Measurements from ENCODE around the gene POLA2.
"Not testable (repeated sequence)": the region's sequence is repeated elsewhere in the genome, so short reads cannot be mapped to it uniquely, and the experiment has no call there.

Gene POLA2

DNA sequence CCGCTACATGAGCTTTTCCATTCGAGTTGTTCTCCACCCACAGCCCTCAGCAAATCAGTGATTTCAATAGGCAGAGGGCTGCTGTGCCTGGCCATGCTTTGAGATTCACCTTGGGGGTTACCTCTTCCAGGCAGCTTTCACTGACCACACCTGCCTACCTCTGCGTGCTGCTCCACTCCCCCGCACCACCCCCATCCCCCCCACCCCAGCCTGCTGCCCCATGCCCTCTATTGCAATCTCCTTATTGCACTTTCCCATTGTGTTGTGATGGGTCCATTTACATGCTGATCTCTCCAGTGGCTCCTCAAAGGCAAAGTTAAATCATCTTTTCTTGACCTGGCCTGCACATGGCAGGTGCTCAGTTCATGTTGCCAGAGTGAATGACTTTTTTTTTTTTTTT is 18.0 kb upstream of the POLA2 start:
- DNase-seq = no peak

DNA sequence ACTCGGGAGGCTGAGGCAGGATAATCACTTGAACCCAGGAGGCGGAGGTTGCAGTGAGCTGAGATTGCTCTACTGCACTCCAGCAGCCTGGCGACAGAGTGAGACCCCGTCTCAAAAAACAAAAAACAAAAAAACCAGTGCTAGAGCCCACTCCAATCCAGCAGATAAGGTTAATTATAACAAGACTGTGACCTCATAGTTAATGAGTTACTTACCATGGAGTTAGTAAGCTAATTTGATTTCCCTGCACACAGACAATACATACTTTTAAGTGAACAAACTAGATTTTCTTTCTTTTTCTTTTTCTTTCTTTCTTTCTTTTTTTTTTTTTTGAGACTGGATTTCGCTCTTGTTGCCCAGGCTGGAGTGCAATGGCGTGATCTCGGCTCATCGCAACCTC is 16.7 kb upstream of the POLA2 start:
- DNase-seq = not testable (repeated sequence)

DNA sequence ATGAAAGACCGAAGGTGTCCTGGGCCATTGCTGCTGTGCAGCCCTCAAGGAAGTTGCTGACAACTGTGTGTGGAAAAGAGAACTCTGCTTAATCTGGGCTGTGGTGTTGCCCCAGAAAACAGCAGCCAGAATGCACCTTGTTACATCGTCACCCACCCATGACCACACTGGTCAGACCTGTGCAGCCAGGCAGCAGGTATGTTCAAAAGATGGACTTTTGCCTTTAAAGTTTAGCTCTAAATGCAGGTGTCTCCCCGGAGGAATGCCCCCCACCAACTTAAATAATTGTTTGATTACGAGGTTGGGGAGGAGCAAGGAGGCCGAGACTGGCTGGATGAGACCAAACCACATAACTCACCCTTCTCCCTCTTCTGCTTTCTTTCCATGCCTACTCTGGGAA is 15.3 kb upstream of the POLA2 start:
- DNase-seq = no peak

DNA sequence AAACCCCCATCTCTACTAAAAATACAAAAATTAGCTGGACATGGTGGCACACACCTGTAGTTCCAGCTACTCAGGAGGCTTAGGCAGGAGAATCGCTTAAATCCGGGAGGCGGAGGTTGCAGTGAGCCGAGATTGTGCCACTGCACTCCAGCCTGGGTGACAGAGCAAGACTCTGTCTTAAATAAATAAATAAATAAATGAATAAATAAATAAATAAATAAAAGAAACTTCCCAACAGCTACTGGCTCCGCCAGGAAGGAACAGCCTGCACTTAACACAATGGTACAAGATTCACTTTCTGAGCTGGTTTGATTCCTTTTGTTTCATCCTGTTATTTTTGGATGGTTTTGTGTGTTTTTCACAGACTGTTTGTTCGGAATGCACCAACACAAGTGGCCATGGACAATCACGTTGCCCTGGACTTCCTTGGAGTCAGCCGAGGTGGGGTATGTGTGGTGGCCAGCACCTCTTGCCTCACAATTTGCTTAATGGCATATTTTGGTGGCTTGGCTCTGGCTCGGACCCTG is 13.5 kb upstream of the POLA2 start:
- DNase-seq = not testable (repeated sequence)

DNA sequence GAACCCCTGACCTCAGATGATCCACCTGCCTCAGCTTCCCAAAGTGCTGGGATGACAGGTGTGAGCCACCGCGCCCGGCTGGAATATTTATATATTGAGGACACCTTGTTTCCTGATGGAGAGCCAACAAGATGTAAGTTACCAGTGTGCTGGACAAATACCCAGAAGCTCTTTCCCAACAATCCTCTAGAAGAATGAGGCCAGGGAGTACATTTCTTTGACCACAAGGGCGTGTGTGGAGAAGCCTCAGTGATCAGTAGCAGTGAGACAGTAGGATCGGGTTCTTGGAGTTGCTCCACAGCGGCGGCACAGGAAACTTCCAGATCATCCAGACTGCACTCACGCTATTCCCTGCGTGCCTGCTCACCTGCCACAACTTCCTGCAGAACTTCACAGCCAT is 10.3 kb upstream of the POLA2 start:
- DNase-seq = no peak

DNA sequence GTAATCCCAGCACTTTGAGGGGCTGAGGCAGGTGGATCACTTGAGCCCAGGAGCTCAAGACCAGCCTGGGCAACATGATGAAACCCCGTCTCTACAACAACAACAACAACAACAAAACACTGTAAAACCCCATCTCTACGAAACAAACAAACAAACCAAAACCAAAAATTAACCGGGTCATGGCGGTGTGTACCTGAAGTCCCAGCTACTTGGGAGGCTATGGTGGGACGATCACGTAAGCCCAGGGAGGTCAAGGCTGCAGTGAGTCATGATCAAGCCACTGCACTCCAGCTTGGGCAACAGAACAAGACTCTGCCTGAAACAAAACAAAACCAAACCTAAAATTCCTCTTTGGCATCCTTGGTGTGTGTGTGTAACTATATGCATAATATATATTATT is 7.0 kb upstream of the POLA2 start:
- no peak for DNase-seq

DNA sequence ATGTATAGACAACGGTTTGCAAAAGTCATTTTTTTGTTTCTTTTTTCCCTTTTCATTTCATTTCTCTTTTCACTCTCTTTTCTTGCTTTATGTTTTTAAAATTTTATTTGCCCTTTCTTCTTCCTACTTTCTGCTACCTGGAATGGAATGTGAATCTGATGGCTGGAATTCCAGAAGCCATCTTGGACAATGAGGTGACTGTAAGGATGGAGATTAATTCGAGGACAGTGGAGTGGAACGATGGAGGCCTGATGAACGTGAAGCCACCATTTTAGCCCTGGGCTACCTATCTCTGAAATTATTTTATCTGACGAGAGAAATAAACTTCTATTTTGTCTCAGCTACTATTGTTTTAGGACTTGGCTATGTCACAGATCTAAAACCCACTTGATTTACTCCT is 2.8 kb upstream of the POLA2 start:
- DNase-seq = no peak

DNA sequence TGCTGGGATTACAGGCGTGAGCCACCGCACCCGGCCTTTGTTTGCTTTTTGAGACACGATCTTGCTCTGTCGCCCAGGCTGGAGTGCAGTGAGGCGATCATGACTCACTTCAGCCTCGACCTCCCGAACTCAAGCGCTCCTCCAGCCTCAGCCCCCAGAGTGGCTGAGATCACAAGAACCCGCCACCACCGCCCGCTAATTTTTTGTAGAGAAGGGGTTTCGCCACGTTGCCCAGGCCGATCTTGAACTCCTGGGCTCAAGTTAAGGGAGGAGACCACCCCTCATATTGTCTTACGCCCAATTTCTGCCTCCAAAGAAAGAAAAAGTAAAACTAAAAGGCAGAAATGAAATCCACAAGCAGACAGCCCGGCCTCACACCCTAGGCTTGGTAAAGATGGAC is 1.5 kb upstream of the POLA2 start:
- DNase-seq = no peak

DNA sequence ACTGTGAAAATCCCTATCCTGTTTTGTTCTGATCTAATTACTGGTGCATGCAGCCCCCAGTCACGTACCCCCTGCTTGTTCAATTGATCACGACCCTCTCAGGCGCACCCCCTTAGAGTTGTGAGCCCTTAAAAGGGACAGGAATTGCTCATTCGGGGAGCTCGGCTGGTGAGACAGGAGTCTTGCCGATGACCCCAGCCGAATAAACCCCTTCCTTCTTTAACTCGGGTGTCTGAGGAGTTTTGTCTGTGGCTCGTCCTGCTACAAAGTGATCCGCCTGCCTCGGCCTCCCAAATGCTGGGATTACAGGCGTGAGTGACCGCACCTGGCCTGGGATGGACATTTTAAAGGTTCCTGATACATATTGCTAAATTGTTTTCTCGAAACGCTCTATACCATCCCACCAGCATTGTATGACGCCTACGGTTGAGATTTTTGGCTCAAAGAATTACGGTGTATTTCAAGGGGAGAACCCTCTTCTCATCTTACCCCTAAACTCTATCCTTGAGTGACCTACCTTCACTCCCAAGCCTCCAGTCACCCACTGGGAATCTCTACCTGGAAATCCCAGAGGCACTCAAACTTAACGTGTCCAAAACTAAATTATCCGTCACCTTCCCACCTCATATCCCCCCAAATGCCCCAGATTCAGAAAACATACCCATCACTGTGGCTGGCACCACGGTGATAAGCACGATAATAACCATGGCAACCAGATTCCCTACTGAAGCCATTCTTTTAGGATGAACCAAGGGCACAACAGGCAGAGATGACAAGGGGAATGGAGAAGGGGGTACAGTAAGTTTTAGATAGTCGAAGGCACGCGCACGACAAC is 789 bp upstream of the POLA2 start:
- no peak for DNase-seq

DNA sequence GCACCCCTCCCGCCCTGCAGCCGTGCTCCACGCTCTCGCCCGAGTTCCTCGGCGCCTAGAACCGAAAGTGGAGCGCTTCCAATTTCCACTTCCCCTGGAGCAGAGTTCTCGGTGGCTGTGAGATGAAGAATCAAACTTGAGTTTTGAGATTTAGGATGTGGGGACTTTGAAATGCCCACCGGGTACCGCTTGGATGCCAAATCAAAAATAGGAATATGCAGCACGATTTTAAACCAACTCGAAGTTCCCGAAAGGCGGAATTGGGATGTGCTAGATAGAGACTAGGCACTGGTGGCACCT is 569 bp downstream of the POLA2 start:
- no peak for DNase-seq

DNA sequence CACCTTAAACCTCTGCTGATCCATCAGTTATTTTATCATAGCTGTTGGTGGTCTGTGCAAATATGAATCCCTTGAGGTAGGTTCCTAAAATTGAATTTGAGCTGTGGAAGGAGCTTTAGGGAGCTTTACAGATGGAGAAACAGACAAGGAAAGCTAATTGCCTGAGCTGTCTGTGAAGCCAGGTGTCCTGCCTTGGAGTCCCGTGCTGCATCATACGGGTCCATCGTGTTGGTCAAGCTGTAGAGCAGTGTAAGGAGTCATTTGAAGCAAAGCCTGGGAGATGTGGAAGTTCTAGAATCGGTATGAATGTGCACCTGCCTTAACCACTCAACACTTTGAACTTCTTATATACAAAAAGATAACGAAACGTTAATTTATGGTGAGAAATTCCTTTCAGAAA is 1.0 kb downstream of the POLA2 start:
- no peak for DNase-seq

DNA sequence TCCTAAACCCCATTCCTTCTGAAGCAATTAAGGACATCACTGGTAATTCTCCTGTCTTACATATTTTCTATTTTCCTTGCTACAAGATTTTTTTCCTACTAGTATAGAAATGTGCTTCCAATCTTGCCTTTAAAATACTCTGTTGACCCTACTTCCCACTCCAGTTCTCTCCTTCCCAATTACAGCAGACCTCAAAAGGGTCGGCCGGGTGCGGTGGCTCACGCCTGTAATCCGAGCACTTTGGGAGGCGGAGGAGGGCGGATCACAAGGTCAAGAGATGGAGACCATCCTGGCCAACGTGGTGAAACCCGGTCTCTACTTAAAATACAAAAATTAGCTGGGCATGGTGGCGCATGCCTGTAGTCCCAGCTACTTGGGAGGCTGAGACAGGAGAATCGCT is 3.0 kb downstream of the POLA2 start:
- not testable (repeated sequence) for DNase-seq

DNA sequence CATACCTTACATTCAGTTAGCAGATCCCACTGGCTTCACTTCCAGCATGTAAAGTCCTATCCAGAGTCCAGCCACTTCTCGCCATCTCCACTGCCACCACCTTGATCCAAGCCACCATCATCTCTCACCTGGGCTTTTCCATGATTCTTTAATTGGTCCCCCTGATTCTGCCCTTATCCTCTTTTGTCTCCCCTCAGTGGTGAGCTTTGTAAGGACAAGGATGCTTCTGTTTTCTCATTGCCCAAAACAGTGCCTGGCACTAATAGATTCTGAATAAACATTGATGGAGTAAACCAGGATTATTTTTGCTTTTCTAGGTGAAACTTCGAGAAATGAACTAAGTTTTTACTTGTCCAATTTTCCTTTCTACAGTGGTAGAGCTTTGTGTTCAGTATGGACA is 4.4 kb downstream of the POLA2 start:
- DNase-seq = no peak

DNA sequence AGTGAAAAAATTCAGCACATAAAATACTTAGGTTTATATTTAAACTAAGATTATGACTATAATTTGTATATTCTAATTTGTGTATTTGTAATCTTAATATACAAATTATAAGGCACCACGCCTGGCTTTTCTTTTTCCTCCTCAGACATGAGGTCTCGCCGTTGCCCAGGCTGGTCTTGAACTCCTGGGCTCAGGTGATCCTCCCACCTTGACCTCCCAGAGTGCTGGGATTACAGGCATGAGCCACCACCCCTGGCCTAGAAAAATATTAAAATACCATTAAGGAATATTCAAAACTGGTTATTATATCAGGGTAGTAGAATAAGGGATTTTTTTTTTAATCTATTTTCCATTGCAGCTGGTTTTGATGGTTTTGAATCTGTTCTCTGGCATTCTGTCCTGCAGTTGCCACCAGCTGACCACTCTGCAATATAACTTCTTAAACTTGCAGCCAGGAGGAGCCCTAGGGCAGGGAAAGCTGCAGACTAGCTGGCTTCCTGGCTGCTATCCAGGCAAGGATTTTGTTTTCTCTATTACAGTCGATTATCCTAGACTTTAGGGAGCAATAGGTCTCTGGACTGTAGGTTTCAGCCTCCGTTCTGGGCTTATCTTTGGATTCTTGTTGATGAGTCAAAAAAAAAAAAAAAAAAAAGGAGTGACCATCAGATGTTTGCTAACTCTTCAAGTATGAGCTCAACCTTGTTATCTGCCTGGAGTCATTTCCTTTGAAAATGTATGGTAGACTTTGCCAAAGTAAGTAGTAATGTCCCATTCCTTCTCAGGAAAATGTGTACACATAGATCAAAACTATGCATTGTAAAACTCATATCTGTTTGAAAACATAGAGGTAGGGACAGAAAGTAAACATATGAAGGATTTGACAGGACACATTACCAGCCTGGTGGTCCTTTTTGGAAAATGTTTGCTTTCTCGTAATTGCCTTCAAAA is 13.2 kb downstream of the POLA2 start:
- DNase-seq = peak; percentile 30

DNA sequence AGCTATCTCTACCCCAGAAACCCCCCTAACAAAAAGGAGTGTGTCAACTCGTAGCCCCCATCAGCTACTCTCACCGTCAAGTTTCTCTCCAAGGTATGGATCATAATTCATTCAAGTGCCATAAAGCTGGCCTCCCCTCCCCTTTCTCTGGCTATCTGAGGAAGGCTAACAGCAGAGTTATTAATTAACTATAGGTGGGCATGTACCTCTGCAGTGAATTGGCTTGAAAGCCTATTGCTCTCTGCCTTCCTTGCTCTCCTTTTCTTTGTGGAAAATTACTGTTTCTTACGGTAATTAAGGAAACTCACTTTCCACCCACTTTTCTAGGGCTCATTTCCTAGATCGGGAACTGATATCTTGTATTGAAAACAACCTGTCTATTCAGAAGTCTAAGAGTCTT is 14.1 kb downstream of the POLA2 start:
- DNase-seq = no peak

DNA sequence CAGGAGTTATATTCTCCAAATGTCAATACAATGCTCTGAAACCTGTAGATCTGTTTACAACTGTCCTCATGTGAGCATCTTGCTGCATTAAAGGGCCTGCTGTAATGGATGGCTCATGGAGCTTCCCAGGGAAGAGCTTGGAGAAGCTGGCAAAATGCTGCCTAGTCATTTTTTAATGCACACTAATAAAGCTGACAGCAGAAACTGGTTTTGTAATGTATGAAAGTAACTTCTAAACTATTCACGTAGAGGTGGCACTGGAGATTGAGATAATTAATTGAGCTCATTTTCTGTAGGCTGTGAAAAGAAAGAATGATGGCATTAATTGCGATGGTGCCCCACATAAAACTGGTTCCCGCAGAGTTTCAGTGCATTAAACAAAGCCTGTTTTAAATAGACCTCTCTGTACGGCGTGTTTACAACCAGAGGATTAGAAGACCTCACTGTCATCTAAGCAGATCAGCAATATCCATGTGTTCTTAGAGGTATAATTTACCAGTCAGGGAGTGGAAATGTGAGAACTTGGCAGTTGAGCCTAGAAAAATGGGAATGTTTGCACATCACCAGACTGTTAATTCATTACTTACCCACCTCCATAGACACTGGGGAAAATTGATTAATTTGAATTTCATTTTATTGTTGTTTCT is 16.0 kb downstream of the POLA2 start:
- DNase-seq = no peak

DNA sequence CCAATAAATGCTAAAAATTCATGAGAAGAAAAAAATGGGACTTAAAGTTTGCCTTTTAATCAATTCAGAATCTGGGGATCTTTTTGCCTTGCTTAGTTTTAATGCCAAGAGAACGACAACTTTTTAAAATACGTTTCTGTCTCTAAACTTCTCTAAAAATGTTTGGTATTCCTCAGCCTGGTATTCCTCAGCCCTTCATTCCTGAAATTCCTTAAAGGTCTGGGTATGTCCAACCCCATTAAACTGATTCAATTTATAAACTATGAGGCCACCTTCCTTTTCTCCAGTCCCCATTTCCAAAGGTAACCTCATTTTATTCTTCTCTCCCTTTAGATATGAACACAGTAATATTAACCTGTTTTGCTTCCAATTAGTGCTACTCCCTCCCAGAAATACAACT is 16.6 kb downstream of the POLA2 start:
- no peak for DNase-seq

DNA sequence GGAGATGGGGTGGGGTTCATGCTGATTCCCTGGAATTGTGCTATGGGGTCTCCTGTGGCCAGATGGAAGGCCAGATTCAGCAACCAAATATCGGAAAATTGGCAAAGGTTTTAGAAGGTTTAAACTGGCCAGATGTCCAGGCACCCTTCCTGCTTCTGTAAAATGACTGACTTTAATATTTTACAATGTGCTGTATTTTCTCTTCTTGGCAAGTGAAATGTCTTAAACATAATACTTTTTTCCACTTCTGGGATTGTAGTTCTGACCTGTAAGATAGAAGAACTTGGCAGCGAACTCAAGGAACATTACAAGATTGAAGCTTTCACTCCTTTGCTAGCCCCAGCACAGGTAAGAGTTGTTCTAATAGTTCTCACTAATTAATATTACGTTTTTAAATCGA is 17.5 kb downstream of the POLA2 start:
- DNase-seq = no peak

DNA sequence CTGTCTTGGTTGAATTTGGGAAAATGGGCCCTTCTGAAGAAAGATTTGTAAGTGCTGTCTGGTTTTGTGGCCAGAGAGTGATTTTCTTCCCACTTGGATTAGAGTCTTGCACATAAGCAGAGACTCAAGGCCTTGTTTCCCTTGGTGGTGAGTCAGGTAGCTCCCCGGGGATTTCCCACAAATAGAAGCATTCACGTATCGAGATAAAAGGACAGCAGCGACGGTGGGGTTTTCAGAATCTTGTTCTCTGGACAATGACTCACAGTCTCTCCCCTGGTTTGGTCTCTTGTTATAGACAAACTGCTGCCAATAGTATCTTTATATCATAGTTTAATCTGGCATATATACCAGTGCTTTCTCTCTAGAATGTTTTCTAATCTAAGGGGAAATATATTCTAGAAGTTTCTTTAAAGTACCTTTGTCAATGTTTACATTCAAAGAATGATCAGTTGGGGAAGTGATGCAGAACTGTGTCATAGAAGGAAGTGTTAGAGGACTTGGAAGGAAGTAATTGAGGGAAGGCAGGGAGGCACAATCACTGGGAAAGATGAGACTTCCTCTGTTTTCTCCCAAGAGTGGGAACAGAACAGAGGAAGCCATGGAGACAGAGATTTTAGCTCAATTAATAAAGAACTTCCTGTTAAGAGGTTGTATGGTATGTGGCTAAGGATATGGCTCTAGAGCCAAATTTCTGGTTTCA is 18.1 kb downstream of the POLA2 start:
- DNase-seq = no peak

DNA sequence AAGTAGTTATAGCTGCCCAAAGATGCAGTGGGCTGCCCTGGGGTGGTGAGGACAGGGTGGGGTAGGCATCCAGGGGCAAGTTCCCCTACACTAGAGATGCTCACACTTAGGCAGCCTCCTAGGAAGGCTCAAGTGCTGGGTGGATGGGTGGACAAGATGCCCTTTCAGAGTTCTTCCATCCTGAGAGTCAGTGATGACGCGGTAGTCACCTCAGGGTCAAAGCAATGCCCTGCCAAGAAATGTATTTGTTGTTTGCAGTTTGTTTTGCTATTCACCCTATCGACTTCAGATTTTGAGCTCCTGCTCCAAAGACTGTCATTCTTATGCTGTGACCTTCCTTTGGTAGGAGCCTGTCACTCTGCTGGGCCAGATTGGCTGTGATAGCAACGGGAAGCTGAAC is 18.9 kb downstream of the POLA2 start:
- DNase-seq = no peak

DNA sequence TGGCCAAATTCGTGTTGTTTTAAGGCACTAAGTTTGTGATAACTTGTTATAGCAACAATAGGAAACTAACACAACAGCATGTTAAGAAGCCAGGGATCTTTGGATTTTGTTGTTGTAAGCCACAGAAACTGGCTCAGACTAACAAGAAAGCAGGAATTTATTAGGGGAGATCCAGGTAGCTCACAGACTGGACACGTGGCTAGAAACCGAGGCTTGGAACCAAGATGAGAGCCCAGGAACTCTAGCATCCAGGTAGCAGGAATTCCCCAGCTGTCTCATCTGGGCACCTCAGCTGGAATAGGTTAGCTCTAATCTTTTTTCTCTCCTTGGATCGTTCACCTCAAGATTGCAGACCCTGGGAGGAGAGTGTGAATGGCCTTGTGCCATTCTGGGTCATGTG is 24.9 kb downstream of the POLA2 start:
- no peak for DNase-seq

DNA sequence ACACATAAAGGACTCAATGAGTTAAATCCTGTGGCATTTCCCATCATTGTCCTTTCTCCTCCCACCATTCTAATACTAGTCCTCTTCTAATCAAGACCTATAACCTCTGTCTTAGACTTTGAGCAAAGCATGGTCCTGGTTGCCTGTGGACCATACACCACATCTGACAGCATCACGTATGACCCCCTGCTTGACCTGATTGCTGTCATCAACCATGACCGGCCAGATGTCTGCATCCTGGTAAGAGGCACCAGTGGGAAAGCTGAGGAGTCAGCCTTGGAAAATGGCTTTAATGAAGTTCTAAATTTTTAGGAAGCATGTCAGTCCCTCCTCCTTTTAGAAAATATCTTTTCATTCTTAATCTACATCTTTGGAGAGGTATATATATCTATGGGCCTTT is 25.8 kb downstream of the POLA2 start:
- DNase-seq = no peak
